Measurements from ENCODE around the gene SCYGR4.
"Not testable (repeated sequence)": the region's sequence is repeated elsewhere in the genome, so short reads cannot be mapped to it uniquely, and the experiment has no call there.

The SCYGR4 gene

GRCh38 chr2:227666631-227667170 lies 49.4 kb downstream of the SCYGR4 start, which contains the start of gene SCYGR5:
Gene SCYGR5 (plus strand): TSS chr2:227666804. CDS start chr2:227666804, 0 bp downstream.
- DNase-seq (ENCODE audit: low spot score): not testable (repeated sequence)
